KMS-11 (cell line): ENCODE measurements around the gene FAM13A.

ENCODE experiments used
- H2AFZ ChIP-seq: fragments of 200-600 bp; sonication (generic); 2 replicates; pipeline ENCODE4 v1.6.1; 2016; ENCODE audit warnings: antibody characterized with exemption, mixed run types, low read depth
- H3K27ac ChIP-seq: fragments of 200-600 bp; sonication (generic); 2 replicates; pipeline ENCODE4 v1.6.1; 2016; ENCODE audit warnings: mild to moderate bottlenecking, mixed run types
- H3K27me3 ChIP-seq: fragments of 200-600 bp; sonication (generic); 2 replicates; pipeline ENCODE4 v1.6.1; 2017; ENCODE audit warnings: mild to moderate bottlenecking, low read depth, mixed run types, moderate library complexity; ENCODE audit not compliant: insufficient read depth
- H3K36me3 ChIP-seq: fragments of 200-600 bp; sonication (generic); 2 replicates; pipeline ENCODE4 v1.6.1; 2017; ENCODE audit warnings: mild to moderate bottlenecking, mixed run types; ENCODE audit not compliant: insufficient read depth
- H3K4me1 ChIP-seq: fragments of 200-600 bp; sonication (generic); 2 replicates; pipeline ENCODE4 v1.6.1; 2016; ENCODE audit warnings: mild to moderate bottlenecking, low read depth, mixed run types; ENCODE audit not compliant: poor library complexity, severe bottlenecking
- H3K4me2 ChIP-seq: fragments of 200-600 bp; sonication (generic); 2 replicates; pipeline ENCODE4 v1.7.0; 2016; ENCODE audit warnings: mild to moderate bottlenecking, mixed run types
- H3K4me3 ChIP-seq: fragments of 200-600 bp; sonication (generic); IDR thresholded peaks from 2 replicates; pipeline ENCODE4 v1.6.1; 2017; ENCODE audit warnings: low read depth, low read length, mixed read lengths; ENCODE audit not compliant: insufficient read depth
- H3K79me2 ChIP-seq: fragments of 200-600 bp; sonication (generic); 2 replicates; pipeline ENCODE4 v1.6.1; 2016; ENCODE audit warnings: low read depth, mixed run types; ENCODE audit not compliant: insufficient read depth
- H3K9ac ChIP-seq: fragments of 200-600 bp; sonication (generic); 2 replicates; pipeline ENCODE4 v1.6.1; 2016; ENCODE audit warnings: mild to moderate bottlenecking, mixed run types
- H4K20me1 ChIP-seq: fragments of 200-600 bp; sonication (generic); 2 replicates; pipeline ENCODE4 v1.6.1; 2016; ENCODE audit warnings: mild to moderate bottlenecking, mixed run types; ENCODE audit not compliant: insufficient read depth
- TF ChIP-seq, protein P1 (sequence below): fragments of 200-600 bp; sonication (generic); conservative IDR thresholded peaks from 2 replicates; pipeline ENCODE4 v1.6.1; 2017; ENCODE audit warnings: low read depth, mild to moderate bottlenecking, antibody characterized with exemption, low read length, moderate library complexity, mixed read lengths

Gene FAM13A

DNA sequence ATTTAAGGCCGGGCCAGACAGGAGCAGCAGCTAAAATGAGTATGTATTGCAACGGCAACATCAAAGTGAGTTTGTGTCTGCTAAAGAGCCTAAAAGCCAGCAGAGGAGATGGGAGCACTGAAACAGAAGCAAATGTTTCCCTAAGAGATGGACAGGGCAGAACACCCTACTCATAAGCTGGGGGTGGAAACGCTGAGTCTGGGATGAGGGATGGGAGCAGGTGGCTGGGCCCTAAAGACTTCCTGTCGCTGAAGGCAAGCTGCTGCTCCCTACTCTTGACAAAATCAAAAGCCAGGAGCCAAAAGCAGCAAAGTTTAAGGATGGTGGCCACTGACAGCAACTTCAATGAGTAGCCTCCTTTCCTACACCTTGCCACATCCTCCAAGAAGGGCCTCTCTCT is 318.8 kb downstream of the FAM13A start:
- Histone ChIP-seq H3K36me3 (no peaks in the 10 kb centered on the region), H3K27ac (no peak overlapping the region), H3K4me1 (no peaks in the 10 kb centered on the region), H3K9ac (no peak overlapping the region), H2AFZ (no peak overlapping the region), H3K27me3 (no peaks in the 10 kb centered on the region), H3K4me2 (no peak overlapping the region), H4K20me1 (no peaks in the 10 kb centered on the region), H3K79me2 (no peaks in the 10 kb centered on the region), H3K4me3 (no peak overlapping the region)
- TF ChIP-seq, protein P1, sequence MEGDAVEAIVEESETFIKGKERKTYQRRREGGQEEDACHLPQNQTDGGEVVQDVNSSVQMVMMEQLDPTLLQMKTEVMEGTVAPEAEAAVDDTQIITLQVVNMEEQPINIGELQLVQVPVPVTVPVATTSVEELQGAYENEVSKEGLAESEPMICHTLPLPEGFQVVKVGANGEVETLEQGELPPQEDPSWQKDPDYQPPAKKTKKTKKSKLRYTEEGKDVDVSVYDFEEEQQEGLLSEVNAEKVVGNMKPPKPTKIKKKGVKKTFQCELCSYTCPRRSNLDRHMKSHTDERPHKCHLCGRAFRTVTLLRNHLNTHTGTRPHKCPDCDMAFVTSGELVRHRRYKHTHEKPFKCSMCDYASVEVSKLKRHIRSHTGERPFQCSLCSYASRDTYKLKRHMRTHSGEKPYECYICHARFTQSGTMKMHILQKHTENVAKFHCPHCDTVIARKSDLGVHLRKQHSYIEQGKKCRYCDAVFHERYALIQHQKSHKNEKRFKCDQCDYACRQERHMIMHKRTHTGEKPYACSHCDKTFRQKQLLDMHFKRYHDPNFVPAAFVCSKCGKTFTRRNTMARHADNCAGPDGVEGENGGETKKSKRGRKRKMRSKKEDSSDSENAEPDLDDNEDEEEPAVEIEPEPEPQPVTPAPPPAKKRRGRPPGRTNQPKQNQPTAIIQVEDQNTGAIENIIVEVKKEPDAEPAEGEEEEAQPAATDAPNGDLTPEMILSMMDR: no peak

DNA sequence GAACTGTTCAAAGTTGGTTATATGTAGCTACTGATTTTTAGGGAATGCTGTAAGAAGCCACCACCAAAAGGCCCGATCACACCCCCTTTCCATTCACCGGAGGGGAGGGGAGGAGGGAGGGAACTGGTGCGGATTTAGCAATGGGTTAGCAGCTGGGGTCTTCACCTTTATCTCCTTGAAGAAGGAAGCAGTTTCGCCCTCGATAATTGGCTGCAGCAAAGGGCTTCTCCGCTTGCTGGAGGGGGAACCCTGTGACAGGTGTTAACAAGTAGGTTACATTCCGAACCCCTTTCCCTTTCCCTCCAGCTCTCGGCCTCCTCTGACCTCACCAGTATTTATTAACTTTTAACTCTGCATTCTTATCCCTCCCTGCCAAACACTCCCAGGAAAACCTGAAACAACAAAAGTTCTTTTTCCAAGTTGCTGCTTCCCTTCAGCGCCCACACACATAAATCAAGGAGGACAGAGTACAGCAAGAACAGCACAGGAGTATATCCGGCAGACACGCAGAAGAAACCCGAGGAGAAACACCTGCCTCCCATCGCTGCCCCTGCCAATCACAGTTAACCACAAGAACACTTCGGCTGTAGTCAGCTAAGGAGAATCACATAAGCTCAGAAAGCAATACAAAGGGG is 319.6 kb downstream of the FAM13A start:
- Histone ChIP-seq H3K4me1 (no peaks in the 10 kb centered on the region), H3K27me3 (no peaks in the 10 kb centered on the region), H3K4me3 (no peak overlapping the region)

DNA sequence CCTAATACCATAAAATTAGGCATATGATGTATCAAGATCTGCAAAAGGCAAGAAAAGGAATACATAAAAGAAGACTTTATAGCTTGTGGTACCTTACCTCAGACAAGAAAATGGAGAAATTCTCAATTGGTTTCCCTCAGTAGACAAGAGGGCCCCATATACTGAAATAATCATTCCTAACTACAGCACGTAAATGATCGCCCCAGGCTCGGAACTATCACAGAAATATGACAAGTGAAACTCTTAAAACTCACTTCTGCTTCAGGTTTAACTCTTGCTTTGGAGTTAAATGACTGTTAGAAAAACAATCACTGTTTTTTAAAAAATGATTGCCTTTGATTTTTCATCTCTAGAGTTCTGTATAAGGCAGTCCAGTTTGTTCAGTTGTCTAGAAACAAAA is 320.7 kb downstream of the FAM13A start:
- Histone ChIP-seq H3K79me2 (no peaks in the 10 kb centered on the region), H3K27me3 (no peaks in the 10 kb centered on the region), H3K9ac (no peak overlapping the region), H3K4me1 (no peaks in the 10 kb centered on the region), H3K27ac (no peak overlapping the region), H3K4me3 (no peak overlapping the region), H3K36me3 (no peaks in the 10 kb centered on the region), H4K20me1 (no peaks in the 10 kb centered on the region), H2AFZ (no peak overlapping the region), H3K4me2 (no peak overlapping the region)
- TF ChIP-seq, protein P1: no peak

More for the DNA sequence above, 319.6 kb downstream of the FAM13A start:
- Histone ChIP-seq H3K79me2 (no peaks in the 10 kb centered on the region), H3K36me3 (no peaks in the 10 kb centered on the region), H3K9ac (no peak overlapping the region), H2AFZ (no peak overlapping the region), H3K4me2 (no peak overlapping the region), H3K27ac (no peak overlapping the region), H4K20me1 (no peaks in the 10 kb centered on the region)
- TF ChIP-seq, protein P1: no peak

DNA sequence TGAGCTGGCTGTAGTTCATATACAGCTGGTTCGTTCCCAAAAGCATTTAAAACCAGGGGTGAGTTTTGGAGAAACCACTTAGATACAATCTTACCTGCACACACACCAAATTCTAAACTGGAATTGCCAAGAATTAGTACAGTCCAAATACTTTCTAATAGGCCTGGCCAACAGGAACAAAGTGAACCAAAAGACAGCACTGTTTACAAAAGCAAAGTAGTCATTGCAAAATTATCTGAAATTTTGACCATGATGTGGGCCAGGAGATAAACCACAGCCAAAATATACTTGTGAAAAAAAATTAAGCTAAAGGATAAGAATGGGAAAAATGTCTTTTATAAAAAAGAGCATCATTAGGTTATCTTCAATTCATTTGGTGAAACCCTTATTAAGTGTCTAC is 321.4 kb downstream of the FAM13A start:
- TF ChIP-seq, protein P1: no peak
- Histone ChIP-seq H3K79me2 (no peaks in the 10 kb centered on the region), H3K4me3 (no peak overlapping the region), H3K36me3 (no peaks in the 10 kb centered on the region), H3K4me1 (no peaks in the 10 kb centered on the region), H4K20me1 (no peaks in the 10 kb centered on the region), H3K27ac (no peak overlapping the region), H2AFZ (no peak overlapping the region), H3K4me2 (no peak overlapping the region), H3K9ac (no peak overlapping the region), H3K27me3 (no peaks in the 10 kb centered on the region)
